ENCODE data around the gene EIF4G3.
"Not testable (repeated sequence)": the region's sequence is repeated elsewhere in the genome, so short reads cannot be mapped to it uniquely, and the experiment has no call there.

The EIF4G3 gene

DNA sequence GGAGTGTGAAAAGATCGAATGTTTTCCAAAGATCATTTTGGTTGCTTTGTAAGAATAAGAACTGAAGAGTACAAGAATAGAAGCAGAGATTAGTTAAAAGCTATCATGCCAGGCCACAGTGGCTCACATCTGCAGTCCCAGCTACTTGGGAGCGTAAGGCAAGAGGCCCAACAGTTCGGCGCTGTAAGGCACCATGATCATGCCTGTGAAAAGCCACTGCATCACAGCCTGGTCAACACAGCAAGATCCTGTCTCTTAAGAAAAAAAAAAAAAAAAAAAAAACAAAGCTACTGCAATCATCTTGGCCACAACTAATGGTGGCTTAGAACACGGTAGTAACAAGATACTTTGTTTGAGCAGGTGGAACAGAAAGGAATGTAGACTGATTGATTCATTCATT lies 116.2 kb downstream of the EIF4G3 start:
- ATAC-seq = no peak

DNA sequence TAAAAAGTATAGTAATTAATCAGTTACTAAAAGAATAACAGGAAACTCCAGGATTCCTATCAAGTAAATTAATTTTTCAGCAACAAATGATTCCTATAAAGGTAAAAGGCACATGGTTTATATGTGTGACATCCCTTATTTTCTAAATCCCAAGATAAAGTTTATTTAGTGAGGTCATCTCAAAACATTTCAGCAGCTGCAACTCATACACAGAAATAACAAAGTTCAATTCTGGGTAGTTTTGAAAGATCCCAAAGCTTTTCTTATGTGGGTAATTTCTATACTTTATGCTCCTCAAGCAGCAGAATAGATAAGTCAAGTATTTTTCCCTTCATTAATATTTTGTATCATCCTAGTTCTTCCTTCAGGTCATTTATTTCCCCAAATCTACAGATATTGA lies 117.7 kb downstream of the EIF4G3 start:
- ATAC-seq = no peak

DNA sequence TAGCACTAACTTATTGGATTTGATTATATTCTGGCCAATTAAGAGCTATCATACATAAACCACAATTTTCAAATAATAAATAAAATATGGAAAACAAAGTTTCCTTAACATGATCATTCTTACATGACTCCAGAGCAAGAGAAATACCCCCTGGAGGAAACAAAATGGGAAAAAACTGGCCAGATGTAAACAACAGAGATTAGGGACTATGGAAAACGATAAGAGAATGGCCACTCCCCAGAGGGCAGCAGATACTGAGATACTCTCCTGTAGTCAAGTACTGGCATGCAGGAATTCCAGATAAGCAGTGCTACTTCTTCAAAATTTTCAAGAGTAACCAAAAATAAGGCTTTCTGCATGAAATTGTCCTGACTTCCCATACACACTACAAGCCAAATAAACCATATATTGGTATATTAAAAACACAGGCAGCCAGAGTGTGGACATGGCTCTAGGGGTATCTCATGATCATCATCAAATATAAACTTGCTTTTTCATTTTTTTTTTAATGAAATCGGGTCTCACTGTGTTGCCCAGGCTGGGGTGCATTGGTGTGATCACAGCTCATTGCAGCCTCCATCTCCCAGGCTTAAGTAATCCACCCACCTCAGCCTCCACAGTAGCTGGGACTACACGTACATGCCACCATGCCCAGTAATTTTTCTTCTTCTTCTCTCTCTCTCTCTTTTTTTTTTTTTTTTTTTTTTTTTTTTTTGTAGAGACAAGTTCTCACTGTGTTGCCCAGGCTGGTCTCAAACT lies 118.5 kb downstream of the EIF4G3 start:
- no peak for ATAC-seq

- ATAC-seq = not testable (repeated sequence)
Observed at GRCh38 chr1:21053189-21053928, 123.3 kb downstream of the EIF4G3 start.

DNA sequence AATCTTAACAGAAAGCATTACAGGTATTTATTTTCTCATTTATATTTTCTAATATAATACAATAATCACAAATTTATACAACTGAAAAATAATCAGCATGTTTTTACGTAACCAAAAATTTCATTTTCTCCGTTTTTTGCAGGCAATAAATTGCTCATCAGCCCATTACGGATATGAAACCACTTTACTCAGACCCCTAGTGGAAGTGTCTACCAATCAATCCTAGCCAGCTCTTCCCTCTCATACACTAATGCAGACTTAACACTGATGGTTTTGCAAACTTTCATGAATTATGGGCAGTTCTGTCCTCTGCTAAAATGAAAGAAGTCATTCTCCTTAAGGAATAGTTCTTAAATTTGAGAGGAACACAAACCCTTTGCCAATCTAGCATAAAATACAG lies 124.7 kb downstream of the EIF4G3 start:
- no peak for ATAC-seq

DNA sequence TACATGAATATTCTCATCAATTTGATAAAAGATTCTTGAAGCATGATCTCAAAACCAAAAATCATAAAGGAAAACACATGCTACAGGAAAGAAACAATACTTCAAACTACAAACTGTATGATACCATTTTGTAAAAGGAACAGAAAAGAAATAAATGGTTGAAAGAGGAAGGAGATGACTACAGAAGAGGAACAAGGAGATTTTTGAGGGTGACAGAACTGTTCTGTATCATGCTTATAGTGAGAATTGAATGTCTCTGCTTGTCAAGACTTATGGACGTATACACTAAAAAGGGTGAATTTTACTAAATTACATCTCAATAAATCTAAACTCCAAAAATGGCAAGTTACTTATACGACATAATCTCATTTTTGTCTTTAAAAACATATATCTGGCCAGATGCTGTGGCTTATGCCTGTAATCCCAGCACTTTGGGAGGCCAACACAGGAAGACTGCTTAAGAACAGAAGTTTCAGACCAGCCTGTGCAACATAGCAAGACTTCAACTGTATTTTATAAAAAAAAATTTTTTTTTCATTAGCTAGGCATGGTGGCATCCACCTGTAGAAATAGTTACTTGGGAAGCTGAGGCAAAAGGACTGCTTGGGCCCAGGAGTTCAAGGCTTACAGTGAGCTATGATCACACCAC lies 125.4 kb downstream of the EIF4G3 start:
- no peak for ATAC-seq

GRCh38 chr1:21050031-21050430 lies 126.7 kb downstream of the EIF4G3 start:
- no peak for ATAC-seq

DNA sequence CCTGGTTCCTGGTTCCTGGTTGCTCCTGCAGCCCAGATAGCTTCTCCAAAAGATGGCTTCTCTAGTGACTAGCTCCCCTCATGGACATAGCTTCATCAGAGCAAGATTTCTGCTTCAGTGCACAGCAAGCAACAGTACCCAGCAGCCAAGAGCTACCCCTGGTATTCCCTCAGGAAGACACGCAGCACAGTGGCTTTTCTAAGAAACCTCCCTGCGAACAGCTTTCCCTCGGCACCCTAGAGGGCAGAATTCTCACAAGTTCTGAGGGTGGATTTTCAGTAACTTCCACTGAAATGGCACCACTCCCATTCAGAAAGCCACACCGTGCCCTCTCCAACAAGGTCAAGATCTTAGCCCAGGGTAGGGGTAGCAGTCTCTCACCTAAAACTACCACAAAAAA lies 128.2 kb downstream of the EIF4G3 start:
- no peak for ATAC-seq

- no peak for ATAC-seq
Observed at GRCh38 chr1:21046132-21046531, 130.6 kb downstream of the EIF4G3 start.

- ATAC-seq = no peak
Observed at GRCh38 chr1:21045351-21045750, 131.3 kb downstream of the EIF4G3 start.

DNA sequence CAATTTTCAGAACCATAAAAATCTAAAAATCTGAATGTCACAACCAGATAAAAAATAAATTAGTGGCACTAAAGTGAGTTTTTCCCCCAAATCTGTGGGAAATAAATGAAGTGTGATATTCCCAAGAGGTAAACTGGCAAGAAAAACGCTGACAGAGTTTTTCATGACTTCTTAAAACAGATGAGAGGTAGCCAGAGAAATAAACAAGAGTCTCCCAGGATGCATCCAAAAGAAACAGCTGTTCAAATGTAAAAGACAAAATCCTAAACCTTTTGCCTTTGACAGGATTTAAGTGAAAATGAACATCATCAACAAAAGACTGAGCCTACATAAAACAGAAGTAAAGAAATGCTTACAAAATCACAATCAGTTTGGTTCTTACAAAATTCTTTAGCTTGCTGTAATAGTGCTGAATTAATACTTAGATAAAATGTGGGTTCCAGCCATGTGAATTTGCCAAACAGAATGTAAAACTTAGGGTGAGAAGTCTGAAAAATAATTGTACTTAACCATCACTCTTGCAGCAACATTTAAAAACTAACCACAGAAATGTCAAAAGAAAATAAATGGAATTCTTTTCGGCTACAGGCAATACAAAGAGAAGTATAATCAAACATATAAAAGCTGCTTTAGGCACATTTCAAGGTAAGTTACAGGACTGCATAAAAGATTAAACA lies 133.6 kb downstream of the EIF4G3 start:
- ATAC-seq = no peak

DNA sequence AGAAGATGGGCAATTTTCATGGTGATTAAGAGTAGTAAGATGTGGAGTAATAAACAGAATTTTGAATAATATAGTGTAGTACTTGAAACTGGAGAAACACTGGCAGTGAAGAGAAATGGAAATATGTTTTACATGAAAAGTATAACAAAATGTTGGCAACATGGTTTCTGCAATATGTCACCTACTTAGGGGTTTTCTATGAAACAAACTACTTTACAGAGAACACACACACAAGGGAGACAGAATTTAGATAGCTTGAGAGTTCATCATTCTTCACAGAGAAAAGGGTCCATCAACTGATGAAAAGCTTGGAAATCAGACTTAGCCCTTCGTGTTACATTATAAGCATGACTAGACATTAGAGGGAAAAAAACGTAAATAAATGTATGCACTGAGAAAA lies 135.2 kb downstream of the EIF4G3 start:
- ATAC-seq = no peak

GRCh38 chr1:21037091-21037490 lies 139.6 kb downstream of the EIF4G3 start:
- no peak for ATAC-seq

GRCh38 chr1:21035794-21036193 lies 140.9 kb downstream of the EIF4G3 start:
- no peak for ATAC-seq

GRCh38 chr1:21034725-21035628 lies 141.7 kb downstream of the EIF4G3 start:
- ATAC-seq = no peak

DNA sequence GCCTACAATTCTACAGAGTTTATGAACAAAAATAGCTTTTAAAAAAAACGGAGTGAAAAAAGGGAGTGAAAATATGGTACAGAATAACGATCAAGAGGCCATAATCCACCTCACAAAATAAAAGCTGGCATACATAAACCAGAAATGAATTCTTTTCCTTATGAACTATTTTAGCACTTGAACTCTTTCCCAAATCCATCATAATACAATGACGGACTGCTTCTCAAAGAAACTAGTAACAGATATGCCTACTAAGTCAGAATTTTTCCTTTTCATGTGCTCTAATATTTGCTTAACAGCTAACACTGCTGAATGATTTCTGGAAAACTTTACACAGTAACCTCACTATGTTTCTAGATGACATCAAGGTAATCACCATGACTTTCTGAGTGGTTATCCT lies 144.0 kb downstream of the EIF4G3 start:
- no peak for ATAC-seq

- no peak for ATAC-seq
Observed at GRCh38 chr1:21030181-21030580, 146.5 kb downstream of the EIF4G3 start.

- no peak for ATAC-seq
Observed at GRCh38 chr1:21028520-21029145, 148.1 kb downstream of the EIF4G3 start.

- ATAC-seq = no peak
Observed at GRCh38 chr1:21027805-21028204, 148.9 kb downstream of the EIF4G3 start.

DNA sequence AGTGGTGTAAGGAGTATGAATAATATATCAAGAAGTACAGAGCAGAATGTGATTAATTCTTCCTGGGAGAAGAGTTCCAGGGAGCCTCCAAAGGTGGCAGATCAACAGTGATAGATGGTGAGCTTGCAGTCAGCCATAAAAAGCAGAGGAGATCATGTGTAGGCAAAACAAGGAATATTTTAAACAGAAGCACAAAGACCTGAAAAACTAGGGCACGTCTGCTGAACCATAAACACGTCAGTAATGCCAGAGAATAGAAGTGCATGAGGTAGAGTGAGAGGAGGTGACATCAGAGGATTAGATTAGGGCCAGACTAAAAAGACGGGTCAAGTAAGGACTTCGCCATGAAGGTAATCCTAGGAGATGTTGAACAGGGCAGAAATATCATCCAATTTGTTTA lies 151.8 kb downstream of the EIF4G3 start:
- no peak for ATAC-seq

DNA sequence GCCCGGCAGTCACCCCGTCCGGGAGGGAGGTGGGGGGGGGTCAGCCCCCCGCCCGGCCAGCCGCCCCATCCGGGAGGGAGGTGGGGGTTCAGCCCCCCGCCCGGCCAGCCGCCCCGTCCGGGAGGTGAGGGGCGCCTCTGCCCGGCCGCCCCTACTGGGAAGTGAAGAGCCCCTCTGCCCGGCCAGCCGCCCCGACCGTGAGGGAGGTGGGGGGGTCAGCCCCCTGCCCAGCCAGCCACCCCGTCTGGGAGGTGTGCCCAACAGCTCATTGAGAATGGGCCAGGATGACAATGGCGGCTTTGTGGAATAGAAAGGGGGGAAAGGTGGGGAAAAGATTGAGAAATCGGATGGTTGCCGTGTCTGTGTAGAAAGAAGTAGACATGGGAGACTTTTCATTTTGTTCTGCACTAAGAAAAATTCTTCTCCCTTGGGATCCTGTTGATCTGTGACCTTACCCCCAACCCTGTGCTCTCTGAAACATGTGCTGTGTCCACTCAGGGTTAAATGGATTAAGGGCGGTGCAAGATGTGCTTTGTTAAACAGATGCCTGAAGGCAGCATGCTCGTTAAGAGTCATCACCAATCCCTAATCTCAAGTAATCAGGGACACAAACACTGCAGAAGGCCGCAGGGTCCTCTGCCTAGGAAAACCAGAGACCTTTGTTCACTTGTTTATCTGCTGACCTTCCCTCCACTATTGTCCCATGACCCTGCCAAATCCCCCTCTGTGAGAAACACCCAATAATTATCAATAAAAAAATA lies 152.4 kb downstream of the EIF4G3 start:
- not testable (repeated sequence) for ATAC-seq

Measured in activated CD4-positive, CD25-positive, alpha-beta regulatory T cell treated with anti-CD3 and anti-CD28 coated beads, Interleukin-2, amount 50 U/mL, for 24 hours (primary cell).